Measurements from ENCODE around the gene SERPINE1.
A peak's percentile ranks its signal among the peaks of the same experiment; 100 is the strongest.

GRCh38 chr7:101094791-101095375, 32.0 kb upstream of the SERPINE1 start:
- TF ChIP-seq CTCF (conservative IDR thresholded peaks at IDR 0.05 in 1 of 2, IDR thresholded peaks at IDR 0.05 in 1 of 2; ENCODE audit: extremely low read depth in 1 of 2, insufficient read depth in 1 of 2, low read depth in 1 of 2, low read length in 2 of 2), result peak; percentile 46 to 62
- TF ChIP-seq EZH2 (IDR thresholded peaks at IDR 0.05; ENCODE audit: borderline replicate concordance, low read length), result no peak
